WTC11 (cell line): ENCODE measurements around the gene SLC5A12. TPM values are rescaled to one million over a fixed set of nuclear protein-coding genes. Genes with fewer than 3 reads are reported as not detected.

ENCODE experiments used
- ATAC-seq: fragments of 200-7000 bp; cut with Tn5 transposase; 2 replicates; pipeline ENCODE4 v1.10.0; 2021; ENCODE audit warnings: mild to moderate bottlenecking, moderate library complexity
- CTCF ChIA-PET: fragments of 300-600 bp; sonication (Branson Sonifier 250); formaldehyde crosslinking; loops from one replicate; lab custom pipeline; 2021; ENCODE audit warnings: antibody characterized with exemption; lab: Charles Lee
- POLR2A ChIA-PET: fragments of 350-600 bp; sonication (Branson Sonifier 250); formaldehyde crosslinking; loops from one replicate; lab custom pipeline; 2021; ENCODE audit warnings: antibody characterized with exemption; lab: Charles Lee
- DNase-seq: peaks from one replicate; pipeline ENCODE4 v3.0.0; 2021; ENCODE audit warnings: low spot score
- H3K27ac Mint-ChIP-seq: 2 replicates; pipeline ENCODE4 v1.8.0; 2021; ENCODE audit warnings: mixed read lengths
- H3K27me3 Mint-ChIP-seq: 2 replicates; pipeline ENCODE4 v1.8.0; 2021; ENCODE audit warnings: low read depth, mild to moderate bottlenecking, moderate library complexity, mixed read lengths
- H3K36me3 Mint-ChIP-seq: 2 replicates; pipeline ENCODE4 v1.8.0; 2021; ENCODE audit warnings: mixed read lengths
- H3K4me1 Mint-ChIP-seq: 2 replicates; pipeline ENCODE4 v1.8.0; 2022; ENCODE audit warnings: mixed read lengths
- H3K4me3 Mint-ChIP-seq: 2 replicates; pipeline ENCODE4 v1.8.0; 2021; ENCODE audit warnings: mild to moderate bottlenecking, moderate library complexity, mixed read lengths
- H3K9me3 Mint-ChIP-seq: 2 replicates; pipeline ENCODE4 v1.8.0; 2021; ENCODE audit warnings: mixed read lengths
- CBFB ChIP-seq: sonication (generic); formaldehyde crosslinking; IDR thresholded peaks from 2 replicates; pipeline ENCODE4 v1.8.1; 2022; ENCODE audit warnings: mild to moderate bottlenecking, low read depth, missing genetic modification reagents
- ETV6 ChIP-seq: sonication (generic); formaldehyde crosslinking; IDR thresholded peaks from 2 replicates; pipeline ENCODE4 v1.8.1; 2022; ENCODE audit warnings: mild to moderate bottlenecking, missing genetic modification reagents
- FOXJ3 ChIP-seq: sonication (generic); formaldehyde crosslinking; IDR thresholded peaks from 2 replicates; pipeline ENCODE4 v1.9.0; 2021; ENCODE audit warnings: missing genetic modification reagents, mild to moderate bottlenecking, borderline replicate concordance
- FOXK1 ChIP-seq: sonication (generic); formaldehyde crosslinking; IDR thresholded peaks from 2 replicates; pipeline ENCODE4 v1.8.0; 2022; ENCODE audit warnings: mild to moderate bottlenecking, moderate library complexity, missing genetic modification reagents
- GABPB1 ChIP-seq: sonication (generic); formaldehyde crosslinking; IDR thresholded peaks from 2 replicates; pipeline ENCODE4 v1.8.1; 2023; ENCODE audit warnings: mild to moderate bottlenecking, missing genetic modification reagents
- GRHL2 ChIP-seq: fragments of 250-450 bp; sonication (Bioruptor Pico); IDR thresholded peaks from 2 replicates; pipeline ENCODE4 v1.8.0; 2022; ENCODE audit warnings: mild to moderate bottlenecking, moderate library complexity; ENCODE audit not compliant: insufficient replicate concordance, severe bottlenecking
- GTF2I ChIP-seq: fragments of 250-450 bp; sonication (Bioruptor Pico); conservative IDR thresholded peaks from 2 replicates; pipeline ENCODE4 v1.4.0; 2021; ENCODE audit warnings: mild to moderate bottlenecking
- HMGA2 ChIP-seq: fragments of 250-450 bp; sonication (Bioruptor Pico); IDR thresholded peaks from 2 replicates; pipeline ENCODE4 v1.4.0; 2021; ENCODE audit warnings: mild to moderate bottlenecking, moderate library complexity
- MYBL2 ChIP-seq: sonication (generic); formaldehyde crosslinking; IDR thresholded peaks from 2 replicates; pipeline ENCODE4 v1.8.1; 2023; ENCODE audit warnings: mild to moderate bottlenecking, moderate library complexity, missing genetic modification reagents
- NFYB ChIP-seq: sonication (generic); formaldehyde crosslinking; conservative IDR thresholded peaks from 2 replicates; pipeline ENCODE4 v1.8.0; 2022; ENCODE audit warnings: low read depth, missing genetic modification reagents
- SOX15 ChIP-seq: fragments of 250-450 bp; sonication (Bioruptor Pico); IDR thresholded peaks from 2 replicates; pipeline ENCODE4 v1.9.0; 2021; ENCODE audit warnings: mild to moderate bottlenecking
- TCF7 ChIP-seq: sonication (generic); formaldehyde crosslinking; IDR thresholded peaks from 2 replicates; pipeline ENCODE4 v1.8.0; 2022; ENCODE audit warnings: mild to moderate bottlenecking, low read depth, missing genetic modification reagents, moderate library complexity
- TEAD1 ChIP-seq: sonication (generic); formaldehyde crosslinking; IDR thresholded peaks from 2 replicates; pipeline ENCODE4 v1.8.0; 2022; ENCODE audit warnings: mild to moderate bottlenecking, missing genetic modification reagents
- ZNF121 ChIP-seq: sonication (generic); formaldehyde crosslinking; IDR thresholded peaks from 2 replicates; pipeline ENCODE4 v1.8.0; 2023; ENCODE audit warnings: missing genetic modification reagents
- ZNF232 ChIP-seq: sonication (generic); formaldehyde crosslinking; IDR thresholded peaks from 2 replicates; pipeline ENCODE4 v1.8.0; 2022; ENCODE audit warnings: mild to moderate bottlenecking, missing genetic modification reagents
- total RNA-seq: library from RNA; stranded (reverse); gene quantifications from 3 replicates; pipeline ENCODE4 v1.2.3, GENCODE V29; 2021
- TF ChIP-seq, protein P1 (sequence below): sonication (generic); formaldehyde crosslinking; IDR thresholded peaks from 2 replicates; pipeline ENCODE4 v1.8.1; 2022; ENCODE audit warnings: missing genetic modification reagents, borderline replicate concordance
- TF ChIP-seq, protein P2 (sequence below): fragments of 250-450 bp; sonication (Bioruptor Pico); IDR thresholded peaks from 2 replicates; pipeline ENCODE4 v1.8.0; 2021; ENCODE audit warnings: mild to moderate bottlenecking
- TF ChIP-seq, protein P3 (sequence below): sonication (generic); formaldehyde crosslinking; IDR thresholded peaks from 2 replicates; pipeline ENCODE4 v1.8.0; 2022; ENCODE audit warnings: mild to moderate bottlenecking, missing genetic modification reagents
- TF ChIP-seq, protein P4 (sequence below): sonication (generic); formaldehyde crosslinking; IDR thresholded peaks from 2 replicates; pipeline ENCODE4 v1.8.1; 2022; ENCODE audit warnings: mild to moderate bottlenecking, missing genetic modification reagents, moderate library complexity, borderline replicate concordance
- TF ChIP-seq, protein P5 (sequence below): fragments of 250-450 bp; sonication (Bioruptor Pico); IDR thresholded peaks from 2 replicates; pipeline ENCODE4 v1.9.0; 2021; ENCODE audit warnings: moderate library complexity, mild to moderate bottlenecking, inconsistent platforms, borderline replicate concordance
- TF ChIP-seq, protein P6 (sequence below): fragments of 250-450 bp; sonication (Bioruptor Pico); IDR thresholded peaks from 2 replicates; pipeline ENCODE4 v1.9.0; 2021; ENCODE audit warnings: mild to moderate bottlenecking
- TF ChIP-seq, protein P7 (sequence below): sonication (generic); formaldehyde crosslinking; IDR thresholded peaks from 2 replicates; pipeline ENCODE4 v1.8.0; 2022; ENCODE audit warnings: mild to moderate bottlenecking, missing genetic modification reagents

The SLC5A12 gene
- total RNA-seq, 1 experiment from 2014 or later, result 1.9 TPM

DNA sequence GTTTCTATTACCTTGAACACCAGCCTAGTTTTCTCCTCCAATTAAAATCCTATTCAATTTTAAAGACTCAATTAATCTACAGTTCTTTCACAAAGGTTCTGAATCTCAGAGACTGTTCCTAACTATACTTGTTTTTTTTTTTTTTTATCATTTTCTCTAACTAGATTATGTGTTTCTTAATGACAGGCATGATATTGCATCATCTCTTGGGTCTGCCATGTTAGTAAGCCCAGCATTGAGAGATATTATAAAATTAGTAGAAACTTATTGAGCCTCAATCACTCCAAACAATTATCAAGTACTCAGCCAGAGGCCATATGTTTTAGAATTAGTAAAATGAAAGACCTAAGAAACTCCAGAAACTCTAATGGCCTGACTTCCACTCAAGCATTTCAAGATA, 28.1 kb upstream of the SLC5A12 start:
- Mint-ChIP-seq H3K36me3 (no peaks in the 10 kb centered on the region), H3K9me3 (no peaks in the 10 kb centered on the region), H3K27me3 (no peaks in the 10 kb centered on the region), H3K27ac (no peak overlapping the region), H3K4me3 (no peak overlapping the region)
- ChIA-PET POLR2A (no interaction called here), CTCF (no interaction called here)
- DNase-seq, result no peak
- no peak for TF ChIP-seq GRHL2 (CRISPR knock-in tag)
- TF ChIP-seq, protein P1, sequence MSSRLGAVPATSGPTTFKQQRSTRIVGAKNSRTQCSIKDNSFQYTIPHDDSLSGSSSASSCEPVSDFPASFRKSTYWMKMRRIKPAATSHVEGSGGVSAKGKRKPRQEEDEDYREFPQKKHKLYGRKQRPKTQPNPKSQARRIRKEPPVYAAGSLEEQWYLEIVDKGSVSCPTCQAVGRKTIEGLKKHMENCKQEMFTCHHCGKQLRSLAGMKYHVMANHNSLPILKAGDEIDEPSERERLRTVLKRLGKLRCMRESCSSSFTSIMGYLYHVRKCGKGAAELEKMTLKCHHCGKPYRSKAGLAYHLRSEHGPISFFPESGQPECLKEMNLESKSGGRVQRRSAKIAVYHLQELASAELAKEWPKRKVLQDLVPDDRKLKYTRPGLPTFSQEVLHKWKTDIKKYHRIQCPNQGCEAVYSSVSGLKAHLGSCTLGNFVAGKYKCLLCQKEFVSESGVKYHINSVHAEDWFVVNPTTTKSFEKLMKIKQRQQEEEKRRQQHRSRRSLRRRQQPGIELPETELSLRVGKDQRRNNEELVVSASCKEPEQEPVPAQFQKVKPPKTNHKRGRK (CRISPR knock-in tag), result no peak
- no peak for TF ChIP-seq HMGA2 (CRISPR knock-in tag)
- no peak for TF ChIP-seq FOXJ3
- TF ChIP-seq ZNF121 (CRISPR knock-in tag), result no peak
- TF ChIP-seq TEAD1 (CRISPR knock-in tag), result no peak
- TF ChIP-seq SOX15, result no peak
- TF ChIP-seq, all 79 proteins: peak for 0
- no peak for ATAC-seq
- H3K4me1 Mint-ChIP-seq, result no peaks in the 10 kb centered on the region

DNA sequence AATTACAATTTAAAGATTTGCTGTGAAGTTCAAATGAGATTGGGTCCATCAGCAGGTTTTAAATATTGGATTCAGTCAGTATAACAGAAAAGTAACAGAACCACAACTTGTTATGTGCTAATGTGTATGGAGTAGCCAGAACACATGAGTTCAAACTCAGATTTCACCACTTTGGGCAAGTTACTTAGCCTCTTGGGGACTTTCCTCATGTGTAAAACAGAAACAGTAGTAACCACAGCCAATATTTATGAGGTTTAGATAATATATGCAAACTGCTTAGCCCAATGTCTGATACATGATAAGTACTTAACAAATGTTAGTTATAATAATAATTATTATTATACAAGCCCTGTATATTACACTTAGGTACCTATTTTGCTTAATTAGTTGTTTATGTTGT, 21.8 kb upstream of the SLC5A12 start:
- ChIA-PET POLR2A (no interaction called here), CTCF (no interaction called here)
- H3K27me3 Mint-ChIP-seq, result no peaks in the 10 kb centered on the region
- DNase-seq (no peak), ATAC-seq (no peak)
- H3K4me3 Mint-ChIP-seq, result no peak overlapping the region
- H3K27ac Mint-ChIP-seq, result no peak overlapping the region
- H3K9me3 Mint-ChIP-seq, result no peaks in the 10 kb centered on the region
- no peaks in the 10 kb centered on the region for H3K36me3 Mint-ChIP-seq
- peaks cover 8% of the 10 kb centered on the region for H3K4me1 Mint-ChIP-seq
- TF ChIP-seq, protein P2, sequence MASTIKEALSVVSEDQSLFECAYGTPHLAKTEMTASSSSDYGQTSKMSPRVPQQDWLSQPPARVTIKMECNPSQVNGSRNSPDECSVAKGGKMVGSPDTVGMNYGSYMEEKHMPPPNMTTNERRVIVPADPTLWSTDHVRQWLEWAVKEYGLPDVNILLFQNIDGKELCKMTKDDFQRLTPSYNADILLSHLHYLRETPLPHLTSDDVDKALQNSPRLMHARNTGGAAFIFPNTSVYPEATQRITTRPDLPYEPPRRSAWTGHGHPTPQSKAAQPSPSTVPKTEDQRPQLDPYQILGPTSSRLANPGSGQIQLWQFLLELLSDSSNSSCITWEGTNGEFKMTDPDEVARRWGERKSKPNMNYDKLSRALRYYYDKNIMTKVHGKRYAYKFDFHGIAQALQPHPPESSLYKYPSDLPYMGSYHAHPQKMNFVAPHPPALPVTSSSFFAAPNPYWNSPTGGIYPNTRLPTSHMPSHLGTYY (CRISPR knock-in tag), result no peak
- TF ChIP-seq, protein P3, sequence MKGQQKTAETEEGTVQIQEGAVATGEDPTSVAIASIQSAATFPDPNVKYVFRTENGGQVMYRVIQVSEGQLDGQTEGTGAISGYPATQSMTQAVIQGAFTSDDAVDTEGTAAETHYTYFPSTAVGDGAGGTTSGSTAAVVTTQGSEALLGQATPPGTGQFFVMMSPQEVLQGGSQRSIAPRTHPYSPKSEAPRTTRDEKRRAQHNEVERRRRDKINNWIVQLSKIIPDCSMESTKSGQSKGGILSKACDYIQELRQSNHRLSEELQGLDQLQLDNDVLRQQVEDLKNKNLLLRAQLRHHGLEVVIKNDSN (CRISPR knock-in tag), result no peak
- no peak for TF ChIP-seq ZNF232 (CRISPR knock-in tag)
- no peak for TF ChIP-seq MYBL2
- TF ChIP-seq, protein P4, sequence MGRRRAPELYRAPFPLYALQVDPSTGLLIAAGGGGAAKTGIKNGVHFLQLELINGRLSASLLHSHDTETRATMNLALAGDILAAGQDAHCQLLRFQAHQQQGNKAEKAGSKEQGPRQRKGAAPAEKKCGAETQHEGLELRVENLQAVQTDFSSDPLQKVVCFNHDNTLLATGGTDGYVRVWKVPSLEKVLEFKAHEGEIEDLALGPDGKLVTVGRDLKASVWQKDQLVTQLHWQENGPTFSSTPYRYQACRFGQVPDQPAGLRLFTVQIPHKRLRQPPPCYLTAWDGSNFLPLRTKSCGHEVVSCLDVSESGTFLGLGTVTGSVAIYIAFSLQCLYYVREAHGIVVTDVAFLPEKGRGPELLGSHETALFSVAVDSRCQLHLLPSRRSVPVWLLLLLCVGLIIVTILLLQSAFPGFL (CRISPR knock-in tag), result no peak
- TF ChIP-seq GTF2I (CRISPR knock-in tag), result no peak
- TF ChIP-seq, protein P5, sequence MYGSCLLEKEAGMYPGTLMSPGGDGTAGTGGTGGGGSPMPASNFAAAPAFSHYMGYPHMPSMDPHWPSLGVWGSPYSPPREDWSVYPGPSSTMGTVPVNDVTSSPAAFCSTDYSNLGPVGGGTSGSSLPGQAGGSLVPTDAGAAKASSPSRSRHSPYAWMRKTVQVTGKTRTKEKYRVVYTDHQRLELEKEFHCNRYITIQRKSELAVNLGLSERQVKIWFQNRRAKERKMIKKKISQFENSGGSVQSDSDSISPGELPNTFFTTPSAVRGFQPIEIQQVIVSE, result no peak
- no peak for TF ChIP-seq FOXK1 (CRISPR knock-in tag)
- TF ChIP-seq, protein P6, sequence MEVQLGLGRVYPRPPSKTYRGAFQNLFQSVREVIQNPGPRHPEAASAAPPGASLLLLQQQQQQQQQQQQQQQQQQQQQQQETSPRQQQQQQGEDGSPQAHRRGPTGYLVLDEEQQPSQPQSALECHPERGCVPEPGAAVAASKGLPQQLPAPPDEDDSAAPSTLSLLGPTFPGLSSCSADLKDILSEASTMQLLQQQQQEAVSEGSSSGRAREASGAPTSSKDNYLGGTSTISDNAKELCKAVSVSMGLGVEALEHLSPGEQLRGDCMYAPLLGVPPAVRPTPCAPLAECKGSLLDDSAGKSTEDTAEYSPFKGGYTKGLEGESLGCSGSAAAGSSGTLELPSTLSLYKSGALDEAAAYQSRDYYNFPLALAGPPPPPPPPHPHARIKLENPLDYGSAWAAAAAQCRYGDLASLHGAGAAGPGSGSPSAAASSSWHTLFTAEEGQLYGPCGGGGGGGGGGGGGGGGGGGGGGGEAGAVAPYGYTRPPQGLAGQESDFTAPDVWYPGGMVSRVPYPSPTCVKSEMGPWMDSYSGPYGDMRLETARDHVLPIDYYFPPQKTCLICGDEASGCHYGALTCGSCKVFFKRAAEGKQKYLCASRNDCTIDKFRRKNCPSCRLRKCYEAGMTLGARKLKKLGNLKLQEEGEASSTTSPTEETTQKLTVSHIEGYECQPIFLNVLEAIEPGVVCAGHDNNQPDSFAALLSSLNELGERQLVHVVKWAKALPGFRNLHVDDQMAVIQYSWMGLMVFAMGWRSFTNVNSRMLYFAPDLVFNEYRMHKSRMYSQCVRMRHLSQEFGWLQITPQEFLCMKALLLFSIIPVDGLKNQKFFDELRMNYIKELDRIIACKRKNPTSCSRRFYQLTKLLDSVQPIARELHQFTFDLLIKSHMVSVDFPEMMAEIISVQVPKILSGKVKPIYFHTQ (CRISPR knock-in tag), result no peak
- no peak for TF ChIP-seq TCF7 (CRISPR knock-in tag)
- TF ChIP-seq ETV6 (CRISPR knock-in tag), result no peak
- TF ChIP-seq NFYB (CRISPR knock-in tag), result no peak
- TF ChIP-seq, protein P7, sequence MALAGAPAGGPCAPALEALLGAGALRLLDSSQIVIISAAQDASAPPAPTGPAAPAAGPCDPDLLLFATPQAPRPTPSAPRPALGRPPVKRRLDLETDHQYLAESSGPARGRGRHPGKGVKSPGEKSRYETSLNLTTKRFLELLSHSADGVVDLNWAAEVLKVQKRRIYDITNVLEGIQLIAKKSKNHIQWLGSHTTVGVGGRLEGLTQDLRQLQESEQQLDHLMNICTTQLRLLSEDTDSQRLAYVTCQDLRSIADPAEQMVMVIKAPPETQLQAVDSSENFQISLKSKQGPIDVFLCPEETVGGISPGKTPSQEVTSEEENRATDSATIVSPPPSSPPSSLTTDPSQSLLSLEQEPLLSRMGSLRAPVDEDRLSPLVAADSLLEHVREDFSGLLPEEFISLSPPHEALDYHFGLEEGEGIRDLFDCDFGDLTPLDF (CRISPR knock-in tag), result no peak
- no peak for TF ChIP-seq CBFB (CRISPR knock-in tag)
- TF ChIP-seq GABPB1 (CRISPR knock-in tag), result no peak
